ENCODE results near the gene DSC2.

The DSC2 gene

GRCh38 chr18:31070206-31070605, 32.0 kb downstream of the DSC2 start:
- no peak for ATAC-seq
- TF ChIP-seq CSRNP3 (CRISPR knock-in tag; IDR thresholded peaks at IDR 0.05), result no peak
- no peak for TF ChIP-seq SNAI2 (CRISPR knock-in tag; IDR thresholded peaks at IDR 0.05)
- TF ChIP-seq ZNF70 (CRISPR knock-in tag; IDR thresholded peaks at IDR 0.05), result no peak
- TF ChIP-seq ARNTL (CRISPR knock-in tag; IDR thresholded peaks at IDR 0.05; ENCODE audit: borderline replicate concordance, low read depth), result no peak
- TF ChIP-seq CSDC2 (CRISPR knock-in tag; IDR thresholded peaks at IDR 0.05), result no peak
- TF ChIP-seq CREB5 (CRISPR knock-in tag; IDR thresholded peaks at IDR 0.05; ENCODE audit: low read depth), result no peak
- no peak for TF ChIP-seq ZNF565 (CRISPR knock-in tag; conservative IDR thresholded peaks at IDR 0.05; ENCODE audit: low read depth)
- TF ChIP-seq ESRRG (CRISPR knock-in tag; IDR thresholded peaks at IDR 0.05), result no peak
- TF ChIP-seq TCF4 (CRISPR knock-in tag; IDR thresholded peaks at IDR 0.05; ENCODE audit: borderline replicate concordance), result no peak
- no peak for TF ChIP-seq ZNF8 (CRISPR knock-in tag; IDR thresholded peaks at IDR 0.05)
- no peak for TF ChIP-seq ZFP30 (CRISPR knock-in tag; IDR thresholded peaks at IDR 0.05)
- TF ChIP-seq, protein P1, sequence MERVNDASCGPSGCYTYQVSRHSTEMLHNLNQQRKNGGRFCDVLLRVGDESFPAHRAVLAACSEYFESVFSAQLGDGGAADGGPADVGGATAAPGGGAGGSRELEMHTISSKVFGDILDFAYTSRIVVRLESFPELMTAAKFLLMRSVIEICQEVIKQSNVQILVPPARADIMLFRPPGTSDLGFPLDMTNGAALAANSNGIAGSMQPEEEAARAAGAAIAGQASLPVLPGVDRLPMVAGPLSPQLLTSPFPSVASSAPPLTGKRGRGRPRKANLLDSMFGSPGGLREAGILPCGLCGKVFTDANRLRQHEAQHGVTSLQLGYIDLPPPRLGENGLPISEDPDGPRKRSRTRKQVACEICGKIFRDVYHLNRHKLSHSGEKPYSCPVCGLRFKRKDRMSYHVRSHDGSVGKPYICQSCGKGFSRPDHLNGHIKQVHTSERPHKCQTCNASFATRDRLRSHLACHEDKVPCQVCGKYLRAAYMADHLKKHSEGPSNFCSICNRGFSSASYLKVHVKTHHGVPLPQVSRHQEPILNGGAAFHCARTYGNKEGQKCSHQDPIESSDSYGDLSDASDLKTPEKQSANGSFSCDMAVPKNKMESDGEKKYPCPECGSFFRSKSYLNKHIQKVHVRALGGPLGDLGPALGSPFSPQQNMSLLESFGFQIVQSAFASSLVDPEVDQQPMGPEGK (CRISPR knock-in tag; IDR thresholded peaks at IDR 0.05; ENCODE audit: borderline replicate concordance), result no peak
- no peak for TF ChIP-seq RARB (CRISPR knock-in tag; IDR thresholded peaks at IDR 0.05)
- TF ChIP-seq GLIS3 (CRISPR knock-in tag; IDR thresholded peaks at IDR 0.05), result no peak
- TF ChIP-seq ZFP3 (CRISPR knock-in tag; IDR thresholded peaks at IDR 0.05), result no peak
- TF ChIP-seq OSR1 (CRISPR knock-in tag; IDR thresholded peaks at IDR 0.05), result no peak
- TF ChIP-seq, protein P2, sequence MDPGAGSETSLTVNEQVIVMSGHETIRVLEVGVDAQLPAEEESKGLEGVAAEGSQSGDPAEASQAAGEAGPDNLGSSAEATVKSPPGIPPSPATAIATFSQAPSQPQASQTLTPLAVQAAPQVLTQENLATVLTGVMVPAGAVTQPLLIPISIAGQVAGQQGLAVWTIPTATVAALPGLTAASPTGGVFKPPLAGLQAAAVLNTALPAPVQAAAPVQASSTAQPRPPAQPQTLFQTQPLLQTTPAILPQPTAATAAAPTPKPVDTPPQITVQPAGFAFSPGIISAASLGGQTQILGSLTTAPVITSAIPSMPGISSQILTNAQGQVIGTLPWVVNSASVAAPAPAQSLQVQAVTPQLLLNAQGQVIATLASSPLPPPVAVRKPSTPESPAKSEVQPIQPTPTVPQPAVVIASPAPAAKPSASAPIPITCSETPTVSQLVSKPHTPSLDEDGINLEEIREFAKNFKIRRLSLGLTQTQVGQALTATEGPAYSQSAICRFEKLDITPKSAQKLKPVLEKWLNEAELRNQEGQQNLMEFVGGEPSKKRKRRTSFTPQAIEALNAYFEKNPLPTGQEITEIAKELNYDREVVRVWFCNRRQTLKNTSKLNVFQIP (CRISPR knock-in tag; IDR thresholded peaks at IDR 0.05; ENCODE audit: borderline replicate concordance, low read depth), result no peak
- TF ChIP-seq TSHZ2 (CRISPR knock-in tag; IDR thresholded peaks at IDR 0.05), result no peak

- no peak for TF ChIP-seq ZFP3 (CRISPR knock-in tag; IDR thresholded peaks at IDR 0.05)
- no peak for TF ChIP-seq TOX (CRISPR knock-in tag; IDR thresholded peaks at IDR 0.05; ENCODE audit: borderline replicate concordance)
- ATAC-seq, result no peak
Observed at GRCh38 chr18:31066266-31066665, 36.0 kb downstream of the DSC2 start.

- ATAC-seq, result no peak
- TF ChIP-seq GLIS3 (CRISPR knock-in tag; IDR thresholded peaks at IDR 0.05), result no peak
- no peak for TF ChIP-seq ZFP30 (CRISPR knock-in tag; IDR thresholded peaks at IDR 0.05)
- TF ChIP-seq PPARA (CRISPR knock-in tag; IDR thresholded peaks at IDR 0.05; ENCODE audit: borderline replicate concordance), result no peak
- TF ChIP-seq CSDC2 (CRISPR knock-in tag; IDR thresholded peaks at IDR 0.05), result no peak
- TF ChIP-seq ZNF70 (CRISPR knock-in tag; IDR thresholded peaks at IDR 0.05), result no peak
- no peak for TF ChIP-seq ARNTL (CRISPR knock-in tag; IDR thresholded peaks at IDR 0.05; ENCODE audit: borderline replicate concordance, low read depth)
- TF ChIP-seq CSRNP3 (CRISPR knock-in tag; IDR thresholded peaks at IDR 0.05), result no peak
- TF ChIP-seq, protein P2 (CRISPR knock-in tag; IDR thresholded peaks at IDR 0.05; ENCODE audit: borderline replicate concordance, low read depth), result no peak
- no peak for TF ChIP-seq OSR1 (CRISPR knock-in tag; IDR thresholded peaks at IDR 0.05)
- TF ChIP-seq ESRRG (CRISPR knock-in tag; IDR thresholded peaks at IDR 0.05), result no peak
- no peak for TF ChIP-seq BACH2 (CRISPR knock-in tag; IDR thresholded peaks at IDR 0.05; ENCODE audit: borderline replicate concordance)
- no peak for TF ChIP-seq ZC3H10 (CRISPR knock-in tag; IDR thresholded peaks at IDR 0.05)
- no peak for TF ChIP-seq CREB5 (CRISPR knock-in tag; IDR thresholded peaks at IDR 0.05; ENCODE audit: low read depth)
Observed at GRCh38 chr18:31065036-31065773, 37.0 kb downstream of the DSC2 start.

Measured in SK-N-SH treated with all-trans-retinoic acid at 6 μM for 48 hours (cell line).